MM.1S (cell line): Measurements from ENCODE around the gene MYO9A.

Experiments
- CTCF ChIP-seq: fragments of 300-600 bp; sonication (generic); IDR thresholded peaks from 2 replicates; pipeline ENCODE4 v1.5.1; 2016; ENCODE audit warnings: antibody characterized with exemption, low read length, mixed read lengths
- EZH2 ChIP-seq: fragments of 300-600 bp; sonication (generic); optimal IDR thresholded peaks from 2 replicates; pipeline ENCODE3; 2017; ENCODE audit warnings: low read depth, mild to moderate bottlenecking, antibody characterized with exemption, low read length, mixed read lengths
- EZH2phosphoT487 ChIP-seq: fragments of 300-600 bp; sonication (generic); IDR thresholded peaks from 2 replicates; pipeline ENCODE4 v1.6.1; 2018; ENCODE audit warnings: antibody characterized with exemption, low read length

DNA sequence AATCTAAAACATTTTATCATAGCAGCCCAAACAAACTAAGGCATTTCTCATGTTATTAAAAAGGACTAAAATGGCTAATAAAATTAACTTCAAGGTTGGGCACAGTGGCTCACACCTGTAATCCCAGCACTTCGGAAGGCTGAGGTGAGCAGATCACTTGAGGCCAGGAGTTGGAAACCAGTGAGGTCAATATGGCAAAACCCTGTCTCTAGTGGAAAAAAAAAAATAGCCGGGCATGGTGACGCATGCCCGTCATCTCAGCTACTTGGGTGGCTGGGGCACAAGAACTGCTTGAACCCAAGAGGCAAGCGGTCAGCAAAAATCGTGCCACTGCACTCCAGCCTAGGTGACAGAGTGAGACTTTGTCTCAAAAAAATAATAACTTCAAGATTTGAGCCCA, 197.4 kb downstream of the MYO9A start:
- TF ChIP-seq EZH2 (no peak), CTCF (no peak), EZH2phosphoT487 (no peak)
